Cardiac muscle cell (in vitro differentiated cells and primary cell): ENCODE results near the gene CRYBB1. TPM values are rescaled to one million over a fixed set of nuclear protein-coding genes. Genes with fewer than 3 reads are reported as not detected.

Experiments used
- DNase-seq, 2 donors: peaks; one replicate each; pipeline versions ENCODE4 v3.0.0 to v3.0.0-alpha.2; 2010 to 2017; ENCODE audit warnings: low read depth in 1 of 2, low spot score in 1 of 2
- H3K27ac ChIP-seq: fragments of 200-600 bp; sonication (generic); 2 replicates; pipeline ENCODE4 v1.5.1; 2016
- H3K27me3 ChIP-seq: fragments of 200-600 bp; sonication (generic); 2 replicates; pipeline ENCODE4 v1.6.0; 2016; ENCODE audit warnings: control low read depth
- H3K36me3 ChIP-seq: fragments of 200-600 bp; sonication (generic); 2 replicates; pipeline ENCODE4 v1.5.1; 2016; ENCODE audit warnings: control low read depth
- H3K4me1 ChIP-seq: fragments of 200-600 bp; sonication (generic); 2 replicates; pipeline ENCODE4 v1.8.1; 2017; ENCODE audit warnings: low read depth, mild to moderate bottlenecking, mixed run types
- H3K4me3 ChIP-seq: fragments of 200-600 bp; sonication (generic); 2 replicates; pipeline ENCODE4 v1.5.1; 2016; ENCODE audit warnings: mild to moderate bottlenecking
- H3K9me3 ChIP-seq: fragments of 200-600 bp; sonication (generic); 2 replicates; pipeline ENCODE4 v1.5.1; 2017; ENCODE audit warnings: low read depth, mild to moderate bottlenecking, control low read depth
- CTCF ChIP-seq: IDR thresholded peaks from 2 replicates; pipeline ENCODE4 v1.5.1; 2012; ENCODE audit warnings: low read depth, mild to moderate bottlenecking, low read length
- polyA plus RNA-seq: library from polyadenylated mRNA; unstranded; fragments of >200 nt; fragmentation: Nextera tagmentation; extraction: Ambion mirVana; gene quantifications from 2 replicates; pipeline ENCODE4 v1.2.1, GENCODE V29; 2016
- total RNA-seq: library from RNA; depleted of rRNA; stranded (reverse); fragments of >200 nt; gene quantifications from 2 replicates; pipeline ENCODE4 v1.2.3, GENCODE V29; 2016

Gene CRYBB1
- total and polyA plus RNA-seq, 2 experiments from 2014 or later = not detected

- H3K36me3 ChIP-seq = no peaks in the 10 kb centered on the region
- DNase-seq = no peak
- TF ChIP-seq CTCF = no peak
- H3K27me3 ChIP-seq = no peaks in the 10 kb centered on the region
- H3K27ac ChIP-seq = no peak overlapping the region
- no peaks in the 10 kb centered on the region for H3K4me1 ChIP-seq
- no peak overlapping the region for H3K4me3 ChIP-seq
- H3K9me3 ChIP-seq = no peaks in the 10 kb centered on the region
These were observed 62.9 kb downstream of the CRYBB1 start for GRCh38 chr22:26554956-26555355.

GRCh38 chr22:26553056-26553752, 64.6 kb downstream of the CRYBB1 start:
- peak in 1 of 2 donors; percentile 75 for DNase-seq
- H3K9me3 ChIP-seq = no peaks in the 10 kb centered on the region
- no peak for TF ChIP-seq CTCF
- H3K4me1 ChIP-seq = peaks cover 6% of the 10 kb centered on the region
- H3K4me3 ChIP-seq = no peak overlapping the region
- no peaks in the 10 kb centered on the region for H3K36me3 ChIP-seq
- no peaks in the 10 kb centered on the region for H3K27me3 ChIP-seq
- H3K27ac ChIP-seq = no peak overlapping the region

GRCh38 chr22:26552466-26552865, 65.4 kb downstream of the CRYBB1 start:
- H3K27me3 ChIP-seq = no peaks in the 10 kb centered on the region
- peak in 1 of 2 donors; percentile 17 for DNase-seq
- no peak for TF ChIP-seq CTCF
- peaks cover 6% of the 10 kb centered on the region for H3K4me1 ChIP-seq
- H3K36me3 ChIP-seq = no peaks in the 10 kb centered on the region
- H3K4me3 ChIP-seq = no peak overlapping the region
- H3K9me3 ChIP-seq = no peaks in the 10 kb centered on the region
- no peak overlapping the region for H3K27ac ChIP-seq

GRCh38 chr22:26551568-26551967, 66.3 kb downstream of the CRYBB1 start:
- Histone ChIP-seq H3K36me3 (no peaks in the 10 kb centered on the region), H3K4me3 (no peak overlapping the region), H3K27ac (no peak overlapping the region), H3K27me3 (no peaks in the 10 kb centered on the region), H3K4me1 (peaks cover 6% of the 10 kb centered on the region), H3K9me3 (no peaks in the 10 kb centered on the region)
- DNase-seq = no peak
- no peak for TF ChIP-seq CTCF

GRCh38 chr22:26550498-26551033, 67.3 kb downstream of the CRYBB1 start:
- H3K9me3 ChIP-seq = no peaks in the 10 kb centered on the region
- no peak overlapping the region for H3K27ac ChIP-seq
- DNase-seq = peak in 1 of 2 donors; percentile 83
- no peaks in the 10 kb centered on the region for H3K36me3 ChIP-seq
- H3K4me1 ChIP-seq = peaks cover 6% of the 10 kb centered on the region
- H3K4me3 ChIP-seq = no peak overlapping the region
- TF ChIP-seq CTCF = no peak
- no peaks in the 10 kb centered on the region for H3K27me3 ChIP-seq
